HG03439 (cell line): Measurements from ENCODE around the gene ARSB.
"Not testable (repeated sequence)": the region's sequence is repeated elsewhere in the genome, so short reads cannot be mapped to it uniquely, and the experiment has no call there.

Experiments
- ATAC-seq: cut with Tn5 transposase; IDR thresholded peaks from one replicate; pipeline ENCODE4 v1.9.1; 2021; ENCODE audit warnings: mild to moderate bottlenecking, moderate library complexity; ENCODE audit not compliant: unreplicated experiment

ARSB gene

DNA sequence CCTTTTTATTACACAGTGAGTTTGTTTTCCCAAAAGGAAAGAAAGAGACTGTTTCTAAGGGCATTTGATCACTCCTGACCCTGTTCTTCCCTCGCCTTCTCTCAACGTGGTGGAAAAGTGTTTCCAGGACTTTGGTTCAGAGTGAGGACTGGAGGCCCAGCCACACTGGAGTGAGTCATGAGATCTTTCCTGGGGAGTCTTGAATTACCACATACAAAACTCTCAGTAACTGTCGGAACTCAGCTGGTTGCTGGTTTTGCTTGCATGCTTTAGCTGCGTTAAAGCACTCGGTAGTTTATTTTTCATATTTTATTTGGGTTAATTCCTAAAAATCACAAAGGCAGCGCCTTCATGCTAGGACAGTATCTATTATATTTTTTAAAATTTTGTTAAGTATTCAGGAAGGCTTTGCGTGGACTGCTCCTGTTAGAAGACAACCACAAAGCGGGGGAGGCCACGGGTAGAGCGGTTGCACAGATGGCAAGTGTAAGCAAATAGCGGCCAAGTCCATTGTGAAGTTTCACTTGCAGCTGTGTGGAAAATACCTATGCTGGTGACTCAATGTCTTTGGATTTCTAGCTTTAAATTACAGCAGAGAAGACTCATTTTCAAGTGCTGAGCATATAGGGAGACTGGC, 77.7 kb downstream of the ARSB start:
- no peak for ATAC-seq

DNA sequence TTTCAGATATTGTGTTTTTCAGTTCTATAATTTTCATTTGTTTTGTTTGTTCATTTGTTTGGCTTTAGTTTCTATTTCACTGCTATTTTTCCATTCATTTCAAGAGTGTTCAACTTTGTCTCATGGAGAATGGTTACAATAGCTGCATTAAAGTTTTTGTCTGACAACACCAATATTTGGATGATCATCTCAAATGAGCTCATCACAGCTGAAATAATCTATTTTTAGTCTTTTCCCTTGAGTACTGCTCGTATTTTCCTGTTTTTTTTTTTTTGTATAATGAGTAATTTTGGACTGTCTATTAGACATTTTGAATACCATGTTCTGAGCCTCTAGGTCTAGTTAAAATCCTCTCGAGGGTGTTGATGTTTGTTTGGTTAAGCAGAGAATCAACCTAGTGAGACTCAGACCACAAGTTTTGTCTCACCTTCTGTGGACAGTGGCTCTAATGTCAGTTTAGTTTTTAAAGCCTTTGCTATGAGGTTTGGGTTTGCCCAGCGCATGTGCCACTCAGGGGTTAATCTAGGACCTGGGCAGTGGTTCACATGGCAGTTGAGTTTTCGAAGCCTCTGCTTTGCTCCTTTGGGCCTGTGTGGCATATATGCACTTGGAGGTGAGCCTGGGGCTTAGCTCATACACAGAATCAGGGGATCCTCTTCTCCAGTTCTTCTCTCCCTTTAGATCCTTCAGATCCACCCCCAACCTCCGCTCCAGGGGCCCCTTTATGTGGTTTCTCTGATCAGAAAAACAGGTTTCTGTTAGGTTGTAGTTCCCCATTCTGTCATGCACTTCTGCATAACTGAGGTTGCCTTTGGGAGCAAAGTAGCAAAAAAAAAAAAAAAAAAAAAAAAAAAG, 79.8 kb downstream of the ARSB start:
- no peak for ATAC-seq

DNA sequence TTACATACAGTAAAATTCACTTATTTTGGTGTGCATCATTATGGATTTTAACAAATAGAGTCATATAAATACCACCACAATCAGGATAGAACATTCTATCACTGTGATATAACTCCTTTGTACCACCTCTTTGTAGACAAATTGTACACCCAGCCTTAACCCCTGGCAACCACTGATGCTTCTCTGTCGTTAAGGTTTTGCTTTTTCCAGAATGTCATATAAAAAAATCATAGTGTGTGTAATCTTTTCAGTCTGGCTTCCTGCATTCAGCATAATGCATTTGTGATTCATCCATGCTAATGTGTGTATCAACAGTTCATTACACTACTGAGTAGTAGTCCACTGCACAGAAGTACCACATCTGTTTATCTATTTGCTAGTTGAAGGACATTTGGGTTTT, 81.2 kb downstream of the ARSB start:
- no peak for ATAC-seq

DNA sequence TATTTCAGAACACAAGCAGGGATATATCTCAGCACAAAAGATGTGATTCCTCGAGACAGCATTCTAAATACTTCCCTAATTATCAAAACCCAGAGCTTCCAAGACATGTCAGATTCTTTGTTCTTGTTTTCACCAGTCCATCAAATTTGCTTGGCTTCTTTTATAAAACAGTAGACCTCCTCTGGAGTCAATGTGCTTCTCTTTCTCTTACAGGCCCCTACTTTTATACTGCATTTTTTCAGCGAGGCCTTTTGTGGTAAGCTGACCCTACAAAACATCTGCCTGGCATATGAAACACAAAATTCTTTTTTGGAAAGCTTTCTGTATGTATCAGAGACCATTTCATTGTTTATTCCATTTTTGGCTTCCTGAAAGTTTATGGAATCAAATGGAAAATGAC, 81.8 kb downstream of the ARSB start:
- no peak for ATAC-seq

DNA sequence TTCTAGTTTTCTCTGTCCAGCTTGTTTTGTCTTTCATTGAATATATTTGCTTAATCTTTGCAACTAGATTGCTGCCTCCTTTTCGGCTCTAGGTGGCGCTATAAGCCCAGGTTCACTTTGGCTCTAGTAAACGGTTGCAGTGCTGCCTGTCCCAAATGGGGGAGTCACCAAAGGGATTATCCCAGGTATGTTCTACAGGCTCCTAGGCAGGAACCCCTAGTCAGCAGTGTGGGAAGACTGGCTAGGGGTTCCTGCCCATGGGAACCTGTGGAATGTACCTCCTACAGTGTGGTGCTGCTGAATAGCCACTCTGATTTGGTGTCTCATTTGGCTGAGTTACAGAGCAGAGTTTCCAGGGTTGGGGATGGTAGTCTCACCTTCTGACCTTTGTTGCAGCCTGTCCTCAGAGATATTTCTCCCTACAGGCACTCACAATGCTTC, 85.2 kb downstream of the ARSB start:
- no peak for ATAC-seq

DNA sequence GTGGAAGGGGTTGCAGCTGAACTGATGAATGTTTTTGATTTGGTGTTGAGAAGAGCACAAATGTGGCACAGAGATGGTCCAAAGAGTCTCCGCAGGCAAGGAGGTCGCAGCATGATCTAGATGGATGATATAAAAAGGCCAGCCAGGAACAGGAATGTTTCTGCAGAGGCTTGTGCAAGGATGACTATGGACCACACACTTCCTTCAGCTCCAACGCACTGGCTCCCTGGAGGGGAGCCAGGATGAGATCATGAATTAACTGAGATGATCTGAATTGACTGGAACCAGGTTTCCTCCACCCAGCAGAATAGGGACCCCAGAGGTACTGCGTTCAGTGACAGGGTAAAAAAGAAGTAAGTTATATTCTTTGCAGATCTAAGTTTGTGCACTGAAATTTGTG, 89.0 kb downstream of the ARSB start:
- no peak for ATAC-seq

DNA sequence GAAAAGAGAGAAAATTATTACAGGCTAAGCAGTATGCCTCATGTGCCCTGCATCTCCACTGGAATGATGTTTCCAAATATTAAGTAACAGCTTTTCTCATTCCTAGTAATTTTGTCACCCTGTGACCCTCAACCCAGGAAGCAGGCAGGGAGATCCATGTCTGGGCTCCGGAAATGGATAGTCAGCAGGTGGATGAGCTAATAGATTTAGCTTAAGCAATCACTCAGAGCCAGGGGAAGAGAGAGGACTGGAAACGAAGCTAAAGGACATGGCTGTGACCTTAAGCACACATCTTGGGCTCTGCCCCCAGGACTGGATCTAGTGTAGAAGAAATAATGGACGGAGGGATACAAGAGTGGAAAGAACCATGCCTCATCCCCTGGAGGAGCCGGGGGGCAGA, 89.5 kb downstream of the ARSB start:
- ATAC-seq, result no peak

DNA sequence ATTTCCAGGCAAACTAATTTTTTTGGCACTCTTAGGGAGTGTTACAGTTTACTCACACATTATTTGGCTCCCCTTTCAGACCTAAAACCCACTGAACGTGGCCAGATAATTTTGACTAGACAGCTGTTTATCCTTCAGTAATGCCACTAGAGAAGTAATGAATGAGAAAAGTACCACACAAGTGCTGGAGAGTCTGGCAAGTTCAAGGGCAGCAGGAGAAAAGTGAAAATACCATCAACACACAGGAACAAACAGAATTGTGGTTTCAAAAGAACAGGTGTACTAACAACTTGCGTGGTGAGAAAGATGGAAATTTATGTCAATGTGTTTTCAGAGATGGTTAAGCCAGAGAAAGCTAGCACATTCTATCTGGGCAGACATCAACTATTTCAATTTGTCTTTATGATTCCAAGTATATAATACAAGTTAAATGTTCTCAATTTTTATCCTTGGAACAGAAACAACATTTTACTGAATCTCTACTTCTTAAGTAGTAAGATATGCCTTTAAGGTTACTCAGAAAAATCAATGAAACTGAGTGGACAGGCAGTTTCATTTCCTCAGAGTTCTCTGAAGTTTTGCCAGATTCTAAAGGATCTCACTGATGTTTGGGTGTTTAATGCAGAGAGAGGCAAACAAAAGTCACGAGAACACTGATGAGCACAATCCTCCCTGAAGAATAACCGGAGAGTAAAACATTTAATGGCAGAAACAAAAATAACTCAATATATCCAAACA, 91.0 kb downstream of the ARSB start:
- ATAC-seq, result no peak

DNA sequence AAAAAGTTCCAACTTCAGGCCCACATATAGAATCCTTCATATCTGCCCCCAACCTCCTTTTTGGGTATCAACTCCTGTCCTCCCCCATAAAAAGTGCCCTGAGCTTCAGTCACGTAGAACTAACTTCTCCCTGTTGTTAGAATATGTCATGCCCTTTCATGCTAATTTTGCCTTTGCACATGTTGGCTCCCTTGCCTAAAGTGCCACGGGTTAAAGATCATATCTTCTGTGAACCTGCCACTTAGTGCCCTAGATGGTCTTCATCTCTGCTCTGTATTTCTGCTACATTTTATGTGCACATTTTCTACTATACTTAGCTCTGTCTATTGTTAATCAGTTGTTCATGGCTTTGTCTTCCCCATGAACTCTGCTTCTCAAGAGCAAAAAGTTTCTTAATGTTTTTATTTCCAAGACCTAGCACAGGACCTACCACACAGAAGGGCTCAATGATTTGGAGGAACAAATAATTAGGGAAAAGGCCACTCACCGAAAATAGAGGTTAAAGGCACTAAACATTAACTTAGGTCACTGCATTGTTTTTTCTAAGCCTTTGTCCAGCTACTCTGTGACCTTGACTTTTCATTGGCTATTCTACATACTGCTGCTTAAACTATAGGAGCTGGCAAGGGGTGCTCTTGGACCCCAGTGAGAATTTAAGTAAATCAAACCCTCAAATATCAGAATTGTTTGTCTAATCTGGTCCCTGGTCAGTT, 94.3 kb downstream of the ARSB start:
- ATAC-seq, result no peak

DNA sequence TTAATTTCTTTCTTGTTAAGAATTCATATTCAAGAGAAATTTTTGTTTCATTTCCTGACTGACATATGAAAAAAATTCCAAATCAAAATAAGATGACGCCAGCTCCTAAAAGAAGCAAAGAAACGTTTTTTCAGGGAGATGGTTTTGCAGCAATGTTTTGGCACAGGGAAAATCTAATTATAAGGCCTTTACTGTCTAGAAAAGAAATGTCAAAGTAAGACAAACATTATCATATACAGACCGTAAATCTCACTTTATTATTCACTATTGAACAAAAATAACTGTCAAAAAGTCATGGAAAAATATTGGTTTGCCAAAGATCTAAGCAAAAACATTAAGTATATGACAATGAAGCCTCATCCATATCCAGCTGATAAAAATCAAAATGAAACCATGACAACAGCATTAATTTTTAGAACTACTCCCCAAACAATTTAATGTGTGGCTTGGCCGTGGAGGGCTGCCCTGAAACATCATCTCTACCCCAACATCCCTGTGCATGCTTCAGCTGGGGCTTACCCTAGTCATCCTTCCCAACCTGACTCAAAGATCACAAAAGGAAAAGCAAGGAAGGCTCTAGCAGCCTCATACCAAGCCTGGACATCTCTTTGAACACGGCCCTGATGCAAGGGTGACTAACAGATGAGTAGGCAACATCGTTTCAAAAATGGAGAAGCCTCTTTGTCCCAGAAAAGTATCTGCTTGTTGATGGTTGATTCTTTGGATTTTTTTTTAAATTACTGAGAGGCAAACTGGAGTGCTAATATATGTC, 95.6 kb downstream of the ARSB start:
- no peak for ATAC-seq

DNA sequence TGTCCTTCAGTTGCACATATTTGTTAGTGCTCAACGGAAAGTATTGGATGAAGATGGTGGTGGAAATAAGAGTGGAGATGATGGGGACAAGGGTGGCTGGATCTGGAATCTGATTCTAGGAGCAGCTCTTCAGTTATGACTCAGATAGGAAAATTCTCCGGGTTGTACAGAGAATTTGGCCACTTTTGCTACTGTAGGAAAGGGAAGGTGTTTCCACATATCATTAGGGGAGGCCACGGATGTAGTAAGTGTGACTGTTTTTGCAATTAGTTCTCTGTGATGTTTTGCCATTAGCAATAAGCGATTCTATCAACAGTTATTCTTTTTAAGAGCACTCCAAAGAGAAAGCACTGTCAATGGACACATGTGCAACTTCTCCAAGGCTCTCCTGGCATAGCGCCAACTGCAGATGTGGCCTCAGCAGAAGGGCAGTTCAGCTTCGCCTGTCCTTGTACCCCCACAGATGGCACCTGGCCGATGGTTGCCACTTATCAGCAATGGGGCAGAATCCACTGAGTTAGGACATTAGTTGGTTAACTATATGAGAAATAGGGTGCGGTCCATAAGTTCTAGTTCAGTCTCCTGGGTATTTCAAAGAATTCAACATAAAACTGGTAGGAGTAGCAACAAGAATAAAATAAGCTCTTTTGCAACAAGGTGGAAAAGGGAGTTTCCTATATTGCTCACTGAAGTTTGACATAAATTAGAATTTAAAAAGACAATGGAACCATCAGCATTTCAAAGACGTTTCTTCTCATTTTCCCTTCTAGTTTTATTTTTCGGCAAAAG, 96.3 kb downstream of the ARSB start:
- ATAC-seq, result no peak

DNA sequence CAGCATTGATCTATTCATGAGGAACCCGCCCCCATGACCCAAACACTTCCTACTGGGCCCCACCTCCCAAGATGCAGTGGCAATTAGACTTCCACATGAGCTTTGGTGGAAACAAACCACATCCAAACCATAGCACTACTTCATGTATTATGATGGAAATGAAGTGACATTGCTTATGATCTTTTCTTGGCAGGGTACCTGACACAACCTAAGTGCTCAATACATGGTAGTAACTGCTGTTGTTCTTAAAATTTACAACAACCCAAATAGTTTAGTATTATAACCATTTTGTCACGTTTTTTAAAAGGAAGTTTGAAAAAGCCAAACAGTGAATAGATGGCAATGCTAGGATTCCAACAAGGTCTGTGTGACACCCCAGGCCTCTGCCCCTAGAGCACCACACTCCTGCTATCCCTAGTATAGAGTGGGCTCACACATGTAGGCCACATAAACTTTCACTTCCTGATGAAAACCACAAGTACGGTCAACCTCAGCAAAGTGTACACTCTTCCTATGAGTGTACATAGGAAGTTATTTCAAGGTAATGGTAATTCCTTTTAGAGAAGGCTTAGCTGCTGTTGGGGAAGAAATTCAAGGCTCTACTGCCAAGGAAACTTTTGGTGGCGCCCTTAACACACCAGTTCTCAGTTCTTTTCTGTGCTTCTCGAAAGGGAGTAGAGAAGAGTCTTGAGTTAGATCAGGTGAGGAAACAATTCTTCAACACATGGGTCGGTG, 97.6 kb downstream of the ARSB start:
- ATAC-seq, result peak; percentile 87

DNA sequence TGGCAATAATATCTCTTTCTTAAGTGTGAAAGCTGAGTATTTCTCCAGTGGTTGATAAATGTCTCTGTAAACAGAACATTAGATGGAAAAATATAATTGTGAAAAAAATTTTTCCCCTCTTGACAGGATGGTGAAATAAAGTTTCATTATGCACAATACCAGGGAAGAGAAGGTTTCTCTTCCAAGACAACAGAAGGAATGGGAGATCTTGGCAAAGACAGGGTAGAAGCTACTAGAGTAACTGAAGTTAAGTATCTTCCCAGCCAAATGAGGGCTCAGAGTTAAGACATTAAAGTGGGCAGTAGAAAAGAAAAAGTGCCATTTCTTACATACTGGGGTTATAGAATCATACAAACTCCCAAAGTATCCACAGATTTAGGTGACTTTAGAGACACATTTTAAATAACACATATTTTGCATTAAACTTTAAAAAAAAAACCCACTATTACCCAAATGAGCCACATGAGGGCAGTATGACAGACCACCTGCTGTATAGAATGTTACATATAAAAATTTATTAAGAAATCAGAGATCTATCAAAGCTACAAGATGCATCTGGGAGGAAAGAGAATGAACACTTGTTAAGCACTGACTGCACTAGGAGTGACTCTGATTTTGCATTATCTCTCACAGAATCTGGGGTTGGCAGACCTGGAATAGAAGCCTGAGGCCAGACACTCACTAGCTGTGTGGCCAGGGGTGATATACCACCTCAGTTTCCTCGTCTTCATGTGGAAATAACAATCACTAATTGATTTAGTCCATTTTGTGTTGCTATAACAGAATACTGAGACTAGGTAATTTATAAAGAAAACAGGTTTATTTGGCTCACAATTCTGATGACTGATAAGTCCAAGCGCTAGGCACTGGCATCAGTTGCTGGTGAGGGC, 98.5 kb downstream of the ARSB start:
- ATAC-seq, result no peak

DNA sequence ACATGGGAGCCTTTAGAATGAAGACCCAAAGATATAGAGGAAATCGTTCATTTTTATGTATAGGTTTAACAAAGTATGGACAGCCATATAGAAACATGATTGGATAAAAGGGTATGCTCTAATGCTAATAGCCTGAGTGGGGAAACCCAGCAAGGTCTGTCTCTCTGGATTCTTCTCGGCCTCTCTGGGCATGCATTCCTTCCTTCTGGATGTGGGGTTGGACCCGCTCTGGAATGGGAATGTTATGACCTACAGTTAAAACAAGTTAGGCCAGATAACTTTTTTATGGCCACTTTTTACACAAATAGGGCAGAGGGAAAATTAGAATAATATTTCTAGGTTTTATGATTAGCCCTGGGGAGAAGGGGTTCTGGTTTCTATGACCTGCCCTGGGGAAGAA, 103.2 kb downstream of the ARSB start:
- ATAC-seq, result no peak

DNA sequence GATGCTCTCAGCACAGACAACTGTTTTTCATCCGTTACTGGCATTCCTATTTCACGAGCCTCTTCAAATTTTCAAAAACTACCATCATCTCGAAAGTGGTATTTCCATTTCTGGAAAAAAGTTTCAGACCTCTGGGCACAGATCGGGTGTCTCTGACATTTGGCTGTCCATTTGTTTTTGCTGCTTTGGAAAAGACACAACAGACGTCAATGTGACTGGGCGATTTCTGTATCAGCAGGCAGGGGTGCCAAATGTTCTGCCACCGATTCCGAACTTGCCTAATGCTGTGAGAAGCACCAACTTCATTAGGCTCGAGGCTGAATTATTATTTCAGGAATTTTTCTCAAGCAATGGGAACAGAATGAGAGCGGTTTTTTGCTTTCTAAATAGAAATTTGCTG, 105.6 kb downstream of the ARSB start:
- no peak for ATAC-seq

DNA sequence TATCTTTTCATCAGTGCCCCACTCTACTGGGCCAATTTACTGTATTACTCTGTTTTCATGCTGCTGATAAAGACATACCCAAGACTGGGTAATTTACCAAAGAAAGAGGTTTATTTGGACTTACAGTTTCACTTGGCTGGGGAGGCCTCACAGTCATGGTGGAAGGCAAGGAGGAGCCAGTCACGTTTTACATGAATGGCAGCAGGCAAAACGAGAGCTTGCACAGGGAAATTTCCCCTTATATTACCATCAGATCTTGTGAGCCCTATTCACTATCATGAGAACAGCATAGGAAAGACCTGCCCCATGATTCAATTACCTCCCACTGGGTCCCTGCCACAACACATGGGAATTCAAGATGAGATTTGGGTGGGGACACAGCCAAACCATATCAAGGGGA, 119.0 kb downstream of the ARSB start:
- not testable (repeated sequence) for ATAC-seq

DNA sequence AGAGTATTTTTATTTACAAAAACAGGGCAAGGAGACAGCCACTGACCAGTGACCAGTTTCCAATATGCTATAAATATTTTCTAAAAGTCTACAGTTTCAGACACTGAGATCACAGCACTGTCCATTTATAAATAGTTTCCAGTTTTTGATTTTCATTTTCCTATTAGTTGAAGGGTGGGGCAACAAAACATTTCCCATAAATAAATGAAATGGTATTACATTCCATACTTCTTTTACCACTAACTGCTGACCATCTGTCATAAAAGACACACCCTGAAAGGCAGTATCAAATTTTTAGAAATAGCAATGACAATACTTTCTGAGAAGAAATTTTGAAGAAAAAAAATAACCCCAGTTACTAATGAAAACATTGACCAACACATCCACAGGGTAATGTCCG, 126.7 kb downstream of the ARSB start:
- ATAC-seq, result no peak

DNA sequence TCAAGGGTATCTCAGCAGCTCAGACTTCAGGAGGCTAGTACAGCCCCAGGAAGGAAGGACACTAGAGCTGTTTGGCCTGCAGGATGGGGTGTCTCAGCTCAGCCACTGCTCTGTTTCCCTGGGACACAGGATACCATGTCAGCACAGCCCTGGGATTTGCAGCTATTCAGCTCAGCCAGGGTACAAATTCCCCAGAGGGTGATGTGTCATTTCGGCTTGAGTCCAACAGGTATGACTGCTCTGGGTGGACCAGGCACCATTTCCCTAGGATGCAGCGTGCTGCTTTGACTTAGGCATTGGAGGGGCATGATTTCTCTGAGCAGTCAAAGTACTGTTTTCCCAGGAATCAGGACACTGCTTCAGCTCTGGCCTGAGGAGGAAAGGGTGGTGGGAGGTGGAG, 130.1 kb downstream of the ARSB start:
- no peak for ATAC-seq
